Measurements from ENCODE around the gene PTCH1.
A peak's percentile ranks its signal among the peaks of the same experiment; 100 is the strongest.

Gene PTCH1

DNA sequence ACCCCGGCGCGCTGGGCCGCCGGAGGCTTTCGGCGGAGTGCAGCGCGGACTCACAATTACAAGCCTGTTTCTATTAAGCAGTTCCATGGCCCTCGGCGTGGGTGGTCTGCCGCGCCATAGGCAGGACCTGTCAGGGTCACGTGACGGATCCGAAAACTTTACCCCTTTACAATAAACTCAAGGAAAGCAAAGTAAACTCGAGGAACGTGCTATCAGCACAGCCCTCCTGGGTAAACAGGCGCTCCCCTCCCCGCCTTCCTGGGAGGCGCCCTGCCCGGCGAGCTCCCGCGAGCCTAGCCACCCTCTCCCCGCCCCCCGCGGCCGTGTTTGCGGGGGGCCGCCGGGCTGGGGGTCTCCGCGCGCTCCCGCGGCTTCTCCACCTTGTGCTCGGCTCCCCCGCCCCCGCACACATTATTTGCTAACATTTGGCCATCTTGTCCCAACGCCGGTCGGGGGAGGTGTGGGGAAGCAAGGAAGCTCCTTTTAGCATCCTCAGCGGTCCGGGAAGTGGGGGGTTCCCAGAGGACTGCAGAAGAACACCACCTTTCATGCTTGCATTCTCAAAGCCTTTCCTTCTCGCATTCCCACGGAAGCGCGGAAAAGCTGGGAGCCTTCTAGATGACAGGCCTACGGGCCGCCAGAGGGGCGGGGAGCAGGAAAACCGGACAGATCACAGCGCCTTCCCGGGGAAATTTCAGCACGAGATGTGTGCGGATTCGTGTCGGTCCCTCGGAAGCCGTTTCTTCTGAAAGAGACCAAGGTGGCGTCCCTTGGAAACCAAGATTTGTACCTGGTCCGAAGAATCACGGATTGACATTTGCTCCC lies at the start of gene PTCH1:
PTCH1 (minus strand) TSS at position 238 of the 825 bp plus-strand sequence.
- DNase-seq, result peak; percentile 56

DNA sequence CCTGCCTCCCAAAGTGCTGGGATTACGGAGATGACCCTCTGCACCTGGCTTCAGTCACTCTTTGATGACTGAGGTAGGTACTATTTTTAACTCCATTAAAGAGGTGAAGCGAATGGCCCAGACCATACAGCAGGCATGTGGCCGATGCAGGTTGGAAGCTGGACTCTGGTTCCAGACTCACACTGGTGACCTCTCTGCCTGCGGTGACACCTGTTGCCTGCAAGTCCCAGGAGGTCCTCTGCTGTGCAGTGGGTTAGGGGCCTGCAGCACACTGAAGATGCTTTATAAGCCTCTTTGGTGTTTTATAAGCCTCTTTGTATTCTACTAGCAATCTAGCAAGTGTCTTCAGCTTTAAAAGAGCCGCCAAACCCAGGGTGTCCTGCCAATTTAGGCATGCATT lies 49.2 kb upstream of the PTCH1 start:
- no peak for DNase-seq

DNA sequence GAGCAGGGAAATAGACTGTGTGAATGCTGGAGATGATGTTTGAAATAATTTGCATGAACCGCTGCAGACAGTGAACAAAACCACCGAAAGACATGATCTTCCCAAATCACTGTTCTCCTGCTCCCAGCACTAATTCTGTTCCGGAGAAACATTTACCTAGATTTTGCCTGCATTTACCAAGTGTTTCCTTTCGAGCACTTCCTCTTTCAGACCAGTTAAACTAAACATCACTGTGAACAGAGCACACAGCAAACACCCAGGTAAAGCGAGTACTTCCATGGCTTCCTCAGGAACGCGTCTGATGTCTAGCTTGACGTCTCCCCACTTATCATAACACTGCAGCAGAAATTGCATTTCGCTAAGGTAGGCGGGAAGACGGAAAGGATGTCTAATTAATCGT lies 45.1 kb upstream of the PTCH1 start:
- DNase-seq, result no peak

DNA sequence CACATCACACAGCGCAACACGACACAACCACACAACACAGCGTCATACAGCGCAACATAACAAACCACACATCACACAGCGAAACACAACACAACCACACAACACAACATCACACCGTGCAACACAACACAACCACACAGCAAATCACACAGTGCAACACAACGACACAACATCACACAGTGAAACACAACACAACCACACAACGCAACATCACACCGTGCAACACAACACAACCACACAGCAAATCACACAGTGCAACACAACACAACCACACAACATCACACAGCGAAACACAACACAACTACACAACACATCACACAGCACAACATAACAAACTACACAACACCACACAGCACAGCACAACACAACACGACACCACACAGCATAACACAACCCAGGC lies 40.4 kb upstream of the PTCH1 start:
- DNase-seq, result no peak

DNA sequence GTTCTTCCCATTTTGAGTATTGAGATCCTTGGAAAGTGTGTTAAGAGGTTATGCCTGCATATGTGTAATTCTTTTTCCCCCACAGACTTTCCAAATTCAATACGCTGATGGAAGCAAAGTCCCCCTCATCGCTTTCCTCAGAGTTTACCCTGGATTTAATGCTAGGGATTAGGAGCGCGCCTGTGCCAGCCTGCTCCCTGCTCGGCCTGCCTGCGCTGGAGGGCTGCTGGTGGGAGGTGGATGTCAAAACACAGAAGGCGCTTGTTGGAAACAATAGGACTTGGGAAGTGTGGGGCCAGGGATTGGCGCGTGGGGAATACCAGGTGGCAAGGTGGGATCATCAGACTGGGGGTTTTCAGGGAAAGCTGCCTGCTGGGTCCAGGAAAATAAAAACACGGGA lies 39.8 kb upstream of the PTCH1 start:
- no peak for DNase-seq

DNA sequence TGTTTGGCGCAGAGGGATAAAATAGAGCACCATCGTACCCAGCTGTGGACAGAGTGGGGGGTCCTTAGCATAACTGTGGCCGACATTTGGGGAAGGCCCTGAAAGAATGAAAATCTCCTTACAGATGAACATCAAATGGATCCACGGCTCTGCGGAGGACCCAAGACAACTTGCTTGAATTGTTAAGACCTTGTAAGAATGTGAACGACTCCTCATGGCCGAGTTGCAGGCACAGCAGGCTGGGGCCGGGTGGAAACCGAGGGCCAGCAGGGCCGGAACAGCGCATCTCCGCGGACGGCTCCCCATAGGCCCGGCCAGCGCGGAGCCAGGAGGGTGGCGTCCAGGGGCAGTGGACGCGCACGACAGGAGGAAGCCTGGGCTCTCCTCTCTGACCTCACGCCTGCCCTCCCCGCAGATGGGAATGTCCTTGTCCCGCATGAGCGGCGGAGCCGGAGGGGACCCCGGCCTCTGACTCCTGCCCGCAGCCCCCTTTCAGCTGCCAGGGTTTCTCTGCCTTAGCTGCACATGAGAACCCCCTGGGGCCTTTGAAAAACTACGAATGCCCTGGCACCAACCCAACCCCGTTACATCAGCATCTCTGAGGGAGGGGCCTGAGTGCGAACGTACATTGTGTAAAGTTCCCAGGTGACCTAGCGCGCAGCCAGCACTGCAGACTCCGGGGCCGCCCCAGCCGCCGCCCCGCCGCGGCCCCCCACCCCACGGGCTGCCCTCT lies 36.2 kb upstream of the PTCH1 start:
- DNase-seq, result no peak

DNA sequence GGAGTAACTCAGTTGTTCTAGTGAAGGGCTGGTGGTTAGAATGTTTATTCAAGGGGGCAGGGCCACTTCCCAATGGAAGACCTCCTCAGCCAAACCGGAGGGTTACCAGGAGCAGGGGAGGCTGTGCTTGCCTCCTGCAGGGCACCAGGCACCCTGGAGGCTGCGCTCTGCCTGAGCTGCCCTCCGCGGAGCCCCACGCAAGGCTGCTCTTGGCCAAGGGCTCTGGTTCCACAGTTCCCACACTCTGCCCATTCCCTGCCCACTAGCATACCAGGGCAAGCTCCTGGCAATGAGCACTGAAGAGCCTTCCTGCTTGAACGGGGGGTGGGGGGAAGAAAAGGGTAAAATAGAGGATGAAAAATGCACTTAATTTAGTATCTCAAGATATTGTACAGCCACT lies 35.5 kb upstream of the PTCH1 start:
- no peak for DNase-seq

DNA sequence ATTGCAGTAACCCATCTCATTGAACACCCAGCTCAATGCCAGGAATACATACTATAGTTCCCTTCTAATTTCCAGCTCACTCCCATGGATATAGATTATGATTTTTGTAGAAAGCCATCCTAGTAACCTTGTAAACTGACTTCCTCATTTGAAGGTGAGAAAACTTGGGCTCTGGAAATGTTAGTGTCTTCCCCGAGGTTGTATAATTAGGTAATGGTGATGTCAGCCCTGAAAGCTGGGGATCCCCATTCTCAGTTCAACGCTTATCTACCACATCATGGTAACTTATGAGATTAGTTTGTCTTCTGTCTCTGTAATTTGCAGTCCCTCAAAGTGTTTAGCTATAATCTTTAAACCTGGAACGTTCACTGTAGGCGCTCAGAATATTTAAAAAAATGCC lies 34.6 kb upstream of the PTCH1 start:
- no peak for DNase-seq

DNA sequence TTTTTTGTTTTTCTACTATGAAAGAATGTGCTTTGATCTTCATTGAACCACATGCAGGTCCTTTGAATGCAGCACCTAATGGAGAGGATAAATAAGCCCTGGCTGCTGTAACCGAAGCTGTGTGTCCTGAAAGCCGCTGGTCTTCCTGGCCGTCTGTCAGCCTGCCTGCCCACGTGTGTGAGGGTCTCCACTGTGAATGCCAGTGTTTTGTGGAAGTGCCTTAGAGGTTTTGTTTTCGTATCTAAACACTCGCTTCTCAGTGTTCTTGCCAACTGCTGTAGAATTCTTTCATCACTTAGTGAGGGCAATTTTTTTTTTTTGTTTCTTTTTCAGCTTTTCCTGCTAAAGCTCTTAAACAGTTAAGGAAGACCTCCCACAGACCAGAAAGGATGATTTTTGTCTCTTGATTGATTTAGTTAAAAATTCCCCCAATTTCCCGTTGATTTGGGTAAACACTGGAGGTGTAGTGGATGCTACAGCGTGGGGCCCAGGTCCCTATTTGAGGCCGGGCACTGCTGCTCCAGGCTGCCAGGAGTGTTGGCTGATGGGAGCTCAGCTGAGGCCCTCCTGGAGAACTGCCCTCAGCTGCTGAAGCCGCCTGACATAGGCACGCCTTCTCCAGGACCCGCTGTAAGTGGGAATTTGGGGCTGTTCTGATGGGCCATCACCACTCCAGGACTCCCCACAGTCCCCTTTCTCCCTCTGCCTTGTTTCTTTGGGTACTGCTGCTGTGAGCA lies 29.2 kb upstream of the PTCH1 start:
- DNase-seq, result no peak

DNA sequence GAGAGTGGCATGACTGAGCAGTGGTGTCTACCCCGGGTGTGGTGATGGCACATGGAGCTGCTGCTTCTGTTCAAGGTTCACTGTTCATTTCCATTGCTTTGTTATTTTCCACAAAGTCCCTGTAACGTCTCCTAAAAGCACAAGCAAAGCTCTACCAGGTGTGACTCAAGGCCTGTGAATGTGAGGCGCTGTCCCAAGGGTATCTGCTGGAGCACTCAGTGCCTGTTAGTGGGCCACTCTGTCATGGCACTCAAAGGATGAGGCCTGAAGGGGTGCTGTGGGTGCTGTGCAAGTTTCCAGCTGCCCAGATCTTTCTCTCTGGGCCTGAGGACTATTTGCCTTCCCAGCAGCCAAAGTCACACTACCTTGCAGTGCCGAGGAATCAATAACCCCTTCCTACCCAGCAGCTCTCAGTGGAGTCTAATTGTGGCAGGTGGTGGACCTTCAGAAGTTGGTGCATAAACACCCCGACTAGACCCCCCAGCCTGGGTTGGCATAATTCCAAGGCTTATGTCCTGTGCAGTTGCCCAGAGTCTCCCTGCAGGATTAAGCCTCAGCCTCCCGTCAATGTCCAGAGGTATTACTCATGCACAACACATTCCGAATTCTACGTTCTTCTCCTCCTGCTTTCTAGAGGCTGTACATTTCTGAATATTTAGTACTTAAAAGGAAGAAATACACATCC lies 17.4 kb upstream of the PTCH1 start:
- no peak for DNase-seq

DNA sequence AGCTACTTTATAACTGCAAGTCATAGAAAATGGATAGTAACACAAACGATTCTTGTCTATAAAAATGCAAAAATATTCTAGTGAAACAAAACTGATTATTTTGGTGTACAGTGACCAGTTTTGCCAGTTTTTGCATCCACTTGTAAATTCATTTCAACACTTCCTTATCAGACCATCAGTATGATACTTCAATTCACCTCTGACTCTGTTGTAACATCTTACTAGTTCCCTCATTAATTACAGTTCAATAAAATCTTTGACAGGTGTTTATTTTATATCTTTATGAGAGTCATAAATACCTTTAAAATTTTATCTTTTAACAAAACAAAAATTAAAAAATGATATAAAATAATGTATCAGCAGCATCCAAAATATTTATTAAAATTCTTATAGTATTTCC lies 13.1 kb upstream of the PTCH1 start:
- DNase-seq, result no peak

DNA sequence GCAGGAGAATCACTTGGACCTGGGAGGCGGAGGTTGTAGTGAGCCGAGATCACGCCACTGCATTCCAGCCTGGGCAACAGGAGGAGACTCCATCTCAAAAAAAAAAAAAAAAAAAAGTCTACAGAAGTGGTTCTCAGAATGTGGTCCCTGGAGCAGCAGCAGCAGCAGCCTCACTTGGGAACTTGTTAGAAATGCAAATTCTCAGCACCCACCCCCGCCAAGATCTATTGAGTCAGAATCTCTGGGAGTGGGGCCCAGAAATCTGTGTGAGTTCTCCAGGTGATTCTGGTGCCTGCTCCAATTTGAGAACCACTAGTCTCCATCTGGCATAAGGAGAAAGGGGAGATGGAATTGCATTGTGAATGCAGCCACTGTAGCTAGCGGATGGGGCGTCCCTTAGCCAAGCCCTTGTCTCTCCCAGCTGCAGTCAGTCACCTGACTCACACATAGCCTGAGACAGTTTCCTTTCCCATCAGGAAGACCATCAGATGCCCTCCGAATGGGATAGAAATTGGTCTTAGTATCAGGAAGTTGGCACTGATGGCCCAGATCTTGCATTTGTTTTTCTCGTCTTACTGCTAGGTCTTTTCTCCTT lies 12.2 kb upstream of the PTCH1 start:
- DNase-seq, result no peak

DNA sequence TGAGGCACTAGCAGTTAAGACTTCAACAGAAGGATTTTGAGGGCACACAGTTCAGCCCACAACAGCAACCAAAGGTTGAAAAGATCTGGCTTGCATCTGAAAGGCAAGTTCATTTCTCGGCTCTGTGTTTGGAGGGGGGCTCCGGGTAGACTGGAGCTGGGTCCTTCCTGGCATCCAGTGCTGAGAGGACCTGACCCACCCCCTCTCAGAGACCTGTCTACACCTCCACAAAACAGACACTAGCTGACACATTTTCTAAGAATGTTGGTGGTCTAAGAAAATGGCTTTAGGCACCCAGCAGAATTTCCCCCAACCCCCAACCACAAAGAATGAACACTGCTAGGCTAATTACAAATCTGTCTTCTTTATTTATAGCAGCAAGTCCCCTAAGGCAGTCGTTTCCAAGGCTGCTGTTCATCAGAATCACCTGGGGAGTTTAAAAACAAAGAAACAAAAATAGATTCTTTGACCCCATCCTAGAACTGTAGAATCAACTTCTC lies 6.2 kb upstream of the PTCH1 start:
- DNase-seq, result no peak

DNA sequence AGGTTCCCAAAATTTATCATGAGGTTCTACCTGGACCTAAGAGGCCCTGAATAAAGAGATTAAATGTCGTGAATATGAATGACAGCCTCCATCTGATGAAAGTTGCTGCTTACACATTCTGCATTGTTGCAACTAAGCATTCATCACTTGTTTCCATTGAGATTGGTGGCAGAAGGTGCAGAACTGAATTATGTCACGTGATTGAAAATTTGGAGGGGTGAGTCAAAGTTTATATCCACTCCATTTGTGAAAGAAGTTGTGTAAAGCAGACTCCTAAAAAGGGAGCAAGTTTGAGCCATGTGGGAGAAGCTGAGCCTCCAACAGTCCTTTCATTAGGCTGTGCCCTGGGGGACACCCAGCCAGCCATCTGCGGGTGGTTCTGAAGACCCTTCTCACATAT lies 4.9 kb upstream of the PTCH1 start:
- DNase-seq, result no peak

DNA sequence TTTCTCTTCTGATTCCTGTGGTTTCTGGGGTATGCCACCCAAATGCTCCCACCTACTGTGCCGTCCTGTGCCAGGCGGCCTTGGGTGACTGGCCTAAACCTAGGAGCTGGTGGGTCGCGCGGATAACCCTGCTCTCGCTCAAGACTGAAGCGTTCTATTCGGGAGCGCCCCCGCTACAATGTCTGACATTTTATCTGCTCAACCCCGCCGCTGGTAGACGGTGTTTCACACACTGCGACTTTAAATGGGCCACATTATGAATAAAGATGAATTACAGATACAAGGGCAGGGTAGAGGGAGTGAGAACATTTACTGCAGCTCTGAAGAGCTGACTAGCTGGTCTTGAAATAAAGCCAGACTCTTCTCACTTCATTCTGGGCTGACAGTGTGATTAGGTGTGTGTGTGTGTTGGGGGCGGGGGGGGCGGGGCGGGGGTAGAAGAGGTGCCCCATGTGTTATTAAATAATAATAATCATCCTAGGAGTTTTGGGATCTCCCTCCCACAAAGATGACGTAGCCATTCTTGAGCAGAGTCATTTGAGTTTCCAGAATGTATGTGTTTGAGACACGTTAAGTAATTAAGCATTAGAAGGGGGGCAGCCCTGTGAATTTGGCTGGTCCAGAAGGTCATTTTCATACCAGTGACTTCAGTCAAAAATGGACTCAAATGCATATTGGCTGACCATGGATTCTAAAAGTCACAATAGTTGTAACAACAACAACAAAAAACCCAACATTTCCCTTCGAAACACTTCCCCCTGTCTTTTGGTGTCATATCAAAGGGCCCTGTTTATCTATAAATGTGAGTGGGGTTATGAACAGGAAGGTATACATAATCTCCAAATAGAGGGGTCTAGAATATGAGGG lies 1.0 kb upstream of the PTCH1 start:
- DNase-seq, result no peak

DNA sequence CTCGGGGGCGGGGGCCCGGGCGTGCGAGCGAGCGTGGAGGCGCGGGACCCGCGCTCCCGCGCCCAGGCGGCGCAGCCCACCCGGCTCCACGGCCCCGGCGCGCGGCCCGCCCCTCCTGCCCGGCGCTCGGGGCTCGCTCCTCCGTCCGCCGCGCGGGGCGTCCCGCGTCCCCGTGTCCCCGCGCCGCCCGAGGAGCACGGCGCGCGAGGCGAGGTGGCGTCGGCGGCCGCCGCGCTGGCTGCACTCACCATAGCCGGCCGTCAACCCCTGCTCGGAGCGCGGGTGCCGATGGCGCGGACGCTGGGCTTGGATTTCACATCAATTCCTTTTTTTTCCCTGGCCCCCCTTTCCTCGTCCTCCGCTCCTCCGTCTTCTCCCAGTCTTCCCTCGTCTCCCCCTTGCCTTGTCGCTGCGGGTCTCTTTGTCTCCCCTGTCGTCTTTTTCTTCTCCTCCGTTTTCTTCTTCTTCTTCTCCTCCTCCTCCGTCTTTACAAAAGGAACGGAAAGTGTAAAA lies 494 bp downstream of the PTCH1 start:
- no peak for DNase-seq

DNA sequence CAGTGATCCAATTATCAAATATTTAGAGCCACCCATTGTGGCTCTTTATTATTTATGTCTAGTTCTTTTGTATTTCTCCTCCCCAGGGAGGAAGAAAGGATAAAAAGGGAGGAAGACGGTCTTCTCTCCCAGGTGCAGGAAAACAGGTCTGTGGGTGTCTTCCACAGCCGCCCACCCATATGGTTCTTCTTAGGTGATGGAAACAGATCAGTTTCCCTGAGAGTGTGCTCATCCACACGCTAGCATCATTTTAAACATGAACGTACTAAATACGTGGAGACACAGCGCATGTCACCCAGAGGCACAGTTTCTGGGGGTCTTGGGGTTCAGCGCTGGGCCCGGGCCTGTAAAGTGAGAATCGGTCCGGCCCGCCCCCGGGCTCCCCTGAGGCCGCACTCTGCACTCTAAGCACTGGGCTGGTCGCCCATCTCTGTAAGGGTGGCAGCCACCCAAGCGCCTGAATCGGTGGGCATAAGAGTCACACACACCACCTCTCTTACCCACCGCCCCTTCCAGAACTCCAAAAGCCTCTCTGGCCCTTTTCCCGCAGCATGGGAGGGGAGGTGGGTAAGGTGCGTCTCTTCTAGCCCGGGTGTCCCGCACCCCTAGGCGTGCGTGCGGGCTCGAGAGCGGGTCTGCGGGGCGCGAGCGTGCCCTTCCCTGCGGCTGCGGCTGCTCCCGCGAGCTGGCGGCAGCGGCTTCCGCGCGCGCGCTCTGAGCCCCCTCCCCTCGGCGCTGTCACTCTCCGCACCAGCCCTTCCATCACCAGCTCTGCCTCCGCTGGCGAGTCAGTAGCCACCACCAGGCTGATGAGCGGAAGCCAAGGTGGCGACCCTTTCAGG lies 1.3 kb downstream of the PTCH1 start:
- no peak for DNase-seq

DNA sequence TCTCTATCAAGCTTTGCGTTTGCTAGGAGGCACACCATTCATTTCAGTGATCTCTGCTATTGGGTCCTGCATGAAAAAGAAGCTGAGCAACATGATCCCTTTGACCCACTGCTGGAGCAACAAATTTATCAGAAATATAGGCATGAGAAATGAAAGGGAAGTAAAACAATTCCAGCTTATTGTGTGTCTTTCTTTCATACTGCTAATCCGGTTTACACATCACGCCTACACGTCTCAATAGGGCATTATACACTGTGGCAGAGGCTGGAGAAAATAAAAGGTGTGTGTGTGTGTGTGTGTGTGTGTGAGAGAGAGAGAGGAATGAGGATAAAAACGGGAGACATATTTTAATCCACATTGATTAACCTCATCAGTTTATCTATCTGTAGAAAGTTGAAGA lies 2.4 kb downstream of the PTCH1 start:
- DNase-seq, result no peak

DNA sequence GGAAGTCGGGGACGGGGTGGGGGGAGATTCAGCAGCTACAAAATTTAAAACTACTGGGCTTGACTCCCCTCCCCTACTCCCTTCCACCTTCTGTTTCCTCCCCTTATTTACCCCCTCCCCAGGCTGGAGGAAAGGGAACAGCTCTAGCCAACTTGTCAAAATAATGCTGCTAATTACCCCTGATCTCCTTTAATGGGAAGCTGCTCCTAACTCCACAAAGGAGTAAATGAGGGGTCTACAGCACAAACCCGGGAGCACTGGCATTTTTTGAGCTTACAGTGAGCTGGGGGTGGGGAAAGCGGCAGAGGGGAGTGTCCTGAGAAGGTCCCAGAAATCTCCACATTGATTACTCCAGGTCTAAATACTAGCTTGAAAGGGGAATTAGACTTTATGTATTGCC lies 3.1 kb downstream of the PTCH1 start:
- no peak for DNase-seq

DNA sequence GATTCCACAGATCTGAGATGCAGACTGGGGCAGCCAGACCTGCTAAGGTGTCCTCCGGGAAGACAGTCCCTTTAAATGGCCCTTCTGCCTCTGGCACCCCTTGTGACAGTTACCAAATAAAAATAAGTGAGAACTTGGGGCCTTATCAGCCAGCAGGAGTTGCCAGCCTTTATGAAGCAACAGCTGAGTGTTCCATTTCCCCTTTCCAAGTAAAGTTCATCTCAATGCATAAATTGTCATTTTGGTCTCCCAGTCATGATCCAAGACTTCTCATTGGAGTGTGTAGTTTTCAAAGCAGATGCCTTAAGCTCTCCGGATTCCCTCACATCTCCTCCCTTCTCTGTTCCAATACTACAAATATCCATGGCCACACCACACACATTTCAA lies 4.1 kb downstream of the PTCH1 start:
- DNase-seq, result no peak
